ENCODE data around the gene PEX10.
A peak's percentile ranks its signal among the peaks of the same experiment; 100 is the strongest.

Gene PEX10

GRCh38 chr1:2407991-2408275, 4.4 kb downstream of the PEX10 start:
- H3K9me3 Mint-ChIP-seq (ENCODE audit: low read depth), result no peaks in the 10 kb centered on the region
- H3K27ac Mint-ChIP-seq, result no peak overlapping the region
- H3K27me3 Mint-ChIP-seq, result no peaks in the 10 kb centered on the region
- peaks cover 4% of the 10 kb centered on the region for H3K4me1 Mint-ChIP-seq (ENCODE audit: low read depth)
- no peak overlapping the region for H3K4me3 Mint-ChIP-seq
- no peaks in the 10 kb centered on the region for H3K36me3 Mint-ChIP-seq

GRCh38 chr1:2407166-2407990, 5.0 kb downstream of the PEX10 start:
- Mint-ChIP-seq H3K27ac (no peak overlapping the region), H3K9me3 (ENCODE audit: low read depth) (no peaks in the 10 kb centered on the region), H3K4me3 (no peak overlapping the region), H3K4me1 (ENCODE audit: low read depth) (peaks cover 4% of the 10 kb centered on the region), H3K27me3 (no peaks in the 10 kb centered on the region), H3K36me3 (no peaks in the 10 kb centered on the region)

DNA sequence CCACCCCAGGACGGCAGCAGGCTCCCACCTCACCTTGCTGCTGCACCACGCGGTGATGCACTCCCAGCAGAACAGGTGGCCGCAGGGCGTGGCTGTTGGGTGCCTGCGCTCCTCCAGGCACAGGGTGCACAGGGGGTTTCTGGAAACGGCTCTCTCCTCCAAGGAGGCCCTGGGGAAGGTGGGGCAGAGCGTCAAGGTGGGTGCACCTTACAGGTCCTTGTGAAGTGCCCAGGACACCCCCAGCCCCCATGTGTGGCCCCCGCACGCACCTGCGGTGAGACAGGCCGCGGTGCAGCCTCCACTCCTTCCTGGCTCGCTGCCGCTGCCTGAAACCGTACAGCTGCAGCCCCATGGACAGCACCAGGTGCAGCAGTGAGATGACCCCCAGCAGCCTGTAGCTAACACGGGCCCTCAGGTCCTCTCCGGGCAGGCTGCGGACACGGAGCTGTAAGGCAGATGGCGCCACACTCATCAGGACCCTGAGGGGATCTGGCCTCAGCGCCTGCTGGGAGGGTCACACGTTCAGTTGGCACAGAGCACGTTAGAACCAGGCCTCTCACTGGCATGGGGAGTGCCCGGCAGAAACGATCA, 5.8 kb downstream of the PEX10 start:
- no peak overlapping the region for H3K4me3 Mint-ChIP-seq

GRCh38 chr1:2405588-2406295, 6.6 kb downstream of the PEX10 start:
- Mint-ChIP-seq H3K36me3 (no peaks in the 10 kb centered on the region), H3K27ac (no peak overlapping the region)

More for the DNA sequence above, 5.8 kb downstream of the PEX10 start:
- Mint-ChIP-seq H3K4me1 (ENCODE audit: low read depth) (peaks cover 6% of the 10 kb centered on the region), H3K36me3 (no peaks in the 10 kb centered on the region), H3K9me3 (ENCODE audit: low read depth) (no peaks in the 10 kb centered on the region), H3K27me3 (no peaks in the 10 kb centered on the region), H3K27ac (no peak overlapping the region)

DNA sequence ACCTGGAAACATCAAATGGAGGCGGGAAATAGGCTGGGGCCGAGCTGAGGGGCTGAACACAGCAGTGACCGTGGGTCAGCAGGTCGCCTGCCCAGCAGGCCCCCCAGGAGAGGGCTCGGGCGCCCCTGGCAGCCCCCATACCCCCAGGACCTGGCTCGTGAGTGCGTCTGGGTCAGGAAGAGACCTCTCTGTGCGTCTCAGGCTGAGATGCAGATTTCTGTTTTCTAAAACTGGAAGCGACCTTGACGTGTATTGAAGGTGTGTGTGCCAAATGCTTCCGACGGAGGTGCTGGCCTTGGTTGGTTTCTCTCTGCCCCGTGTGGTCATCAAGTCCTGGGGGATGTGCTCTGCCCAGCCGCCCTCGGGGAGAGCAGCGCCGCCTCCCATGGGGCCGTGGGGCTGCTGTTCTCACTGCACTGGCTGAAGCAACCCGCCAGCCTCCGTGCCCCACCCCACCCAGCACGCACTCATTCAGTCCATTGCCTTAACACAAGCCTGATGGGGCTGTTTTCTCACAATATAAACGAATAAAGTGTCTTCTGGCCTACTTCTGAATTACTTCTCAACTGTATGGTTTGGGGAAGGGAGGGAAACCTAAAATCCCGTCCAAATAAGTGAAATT, 7.4 kb downstream of the PEX10 start:
- H3K27ac Mint-ChIP-seq, result no peak overlapping the region
- no peaks in the 10 kb centered on the region for H3K36me3 Mint-ChIP-seq
- peaks cover 5% of the 10 kb centered on the region for H3K4me1 Mint-ChIP-seq (ENCODE audit: low read depth)
- no peaks in the 10 kb centered on the region for H3K27me3 Mint-ChIP-seq
- H3K4me3 Mint-ChIP-seq, result no peak overlapping the region
- H3K9me3 Mint-ChIP-seq (ENCODE audit: low read depth), result no peaks in the 10 kb centered on the region

More at GRCh38 chr1:2405588-2406295, 6.6 kb downstream of the PEX10 start:
- no peak overlapping the region for H3K4me3 Mint-ChIP-seq
- no peaks in the 10 kb centered on the region for H3K9me3 Mint-ChIP-seq (ENCODE audit: low read depth)
- no peaks in the 10 kb centered on the region for H3K27me3 Mint-ChIP-seq
- peaks cover 6% of the 10 kb centered on the region for H3K4me1 Mint-ChIP-seq (ENCODE audit: low read depth)

GRCh38 chr1:2404142-2404889, 8.0 kb downstream of the PEX10 start:
- Mint-ChIP-seq H3K9me3 (ENCODE audit: low read depth) (no peaks in the 10 kb centered on the region), H3K27ac (no peak overlapping the region)

DNA sequence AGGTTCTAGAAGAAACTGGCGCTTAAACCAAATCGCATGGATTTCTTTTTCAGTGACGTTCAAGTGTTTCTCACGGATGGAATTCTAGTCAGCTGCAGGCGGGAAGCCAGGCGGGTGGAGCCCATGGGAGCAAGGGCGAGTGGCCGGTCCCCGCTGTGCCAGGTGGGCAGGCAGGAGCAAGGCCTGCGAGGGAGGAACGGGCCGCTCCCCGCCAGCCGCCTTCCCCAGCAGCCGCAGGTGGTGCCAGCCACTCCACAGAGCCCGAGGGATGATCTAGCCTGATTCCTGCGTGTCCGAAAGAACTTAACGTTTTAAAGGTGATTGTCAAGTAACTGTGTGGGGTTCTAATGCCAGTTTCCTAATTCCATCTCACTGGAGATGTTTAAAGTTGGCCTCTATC, 9.1 kb downstream of the PEX10 start:
- Mint-ChIP-seq H3K4me3 (no peak overlapping the region), H3K27ac (no peak overlapping the region), H3K27me3 (no peaks in the 10 kb centered on the region), H3K36me3 (peaks cover 3% of the 10 kb centered on the region), H3K9me3 (ENCODE audit: low read depth) (no peaks in the 10 kb centered on the region), H3K4me1 (ENCODE audit: low read depth) (peaks cover 10% of the 10 kb centered on the region)

More at GRCh38 chr1:2404142-2404889, 8.0 kb downstream of the PEX10 start:
- Mint-ChIP-seq H3K4me1 (ENCODE audit: low read depth) (peaks cover 7% of the 10 kb centered on the region), H3K4me3 (no peak overlapping the region), H3K36me3 (no peaks in the 10 kb centered on the region), H3K27me3 (no peaks in the 10 kb centered on the region)

- H3K36me3 Mint-ChIP-seq, result peaks cover 3% of the 10 kb centered on the region
- H3K27ac Mint-ChIP-seq, result no peak overlapping the region
- H3K27me3 Mint-ChIP-seq, result no peaks in the 10 kb centered on the region
- H3K4me1 Mint-ChIP-seq (ENCODE audit: low read depth), result peaks cover 10% of the 10 kb centered on the region
- H3K9me3 Mint-ChIP-seq (ENCODE audit: low read depth), result no peaks in the 10 kb centered on the region
- no peak overlapping the region for H3K4me3 Mint-ChIP-seq
Observed at GRCh38 chr1:2402420-2402819, 9.9 kb downstream of the PEX10 start.

DNA sequence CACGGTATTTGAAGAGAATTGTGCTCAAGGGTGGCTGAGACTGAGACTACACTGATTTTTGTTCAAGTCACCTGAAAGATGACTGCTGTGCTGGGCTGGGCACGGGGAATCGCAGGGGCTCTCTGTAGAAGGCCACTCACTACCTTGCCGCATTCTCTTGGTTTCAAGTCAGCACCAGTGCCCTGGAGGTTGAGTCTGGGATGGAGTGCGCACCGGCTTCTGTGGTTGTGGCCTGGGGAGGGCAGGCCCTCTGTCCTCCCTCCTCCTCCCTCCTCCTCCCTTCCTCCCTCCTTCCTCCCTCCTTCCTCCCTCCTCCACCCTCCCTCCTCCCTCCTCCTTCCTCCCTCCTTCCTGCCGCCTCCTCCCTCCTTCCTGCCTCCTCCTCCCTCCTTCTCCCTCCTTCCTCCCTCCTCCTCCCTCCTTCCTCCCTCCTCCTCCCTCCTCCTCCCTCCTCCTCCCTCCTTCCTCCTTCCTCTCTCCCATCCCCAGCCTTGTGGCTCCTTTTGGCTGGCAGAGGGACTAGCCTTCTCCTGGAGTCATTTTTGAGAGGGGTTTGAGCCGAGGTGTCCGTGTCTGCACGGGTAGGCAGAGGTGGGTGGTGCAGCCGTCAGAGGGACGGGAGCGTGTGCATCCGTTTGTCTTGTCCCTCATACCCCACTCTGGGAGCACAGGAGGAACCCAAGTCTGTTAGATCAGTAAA, 11.3 kb downstream of the PEX10 start:
- Mint-ChIP-seq H3K4me1 (ENCODE audit: low read depth) (peaks cover 10% of the 10 kb centered on the region), H3K9me3 (ENCODE audit: low read depth) (no peaks in the 10 kb centered on the region), H3K36me3 (peaks cover 3% of the 10 kb centered on the region), H3K27me3 (no peaks in the 10 kb centered on the region), H3K27ac (no peak overlapping the region), H3K4me3 (no peak overlapping the region)

GRCh38 chr1:2400576-2400909, 11.8 kb downstream of the PEX10 start:
- peak overlapping the region; percentile 11 for H3K27ac Mint-ChIP-seq
- no peak overlapping the region for H3K4me3 Mint-ChIP-seq
- H3K9me3 Mint-ChIP-seq (ENCODE audit: low read depth), result no peaks in the 10 kb centered on the region
- no peaks in the 10 kb centered on the region for H3K27me3 Mint-ChIP-seq
- H3K36me3 Mint-ChIP-seq, result peaks cover 3% of the 10 kb centered on the region
- H3K4me1 Mint-ChIP-seq (ENCODE audit: low read depth), result peaks cover 10% of the 10 kb centered on the region

- Mint-ChIP-seq H3K27me3 (no peaks in the 10 kb centered on the region), H3K9me3 (ENCODE audit: low read depth) (no peaks in the 10 kb centered on the region), H3K36me3 (peaks cover 3% of the 10 kb centered on the region), H3K4me1 (ENCODE audit: low read depth) (peaks cover 11% of the 10 kb centered on the region), H3K27ac (peak overlapping the region; percentile 11), H3K4me3 (no peak overlapping the region)
Observed at GRCh38 chr1:2399890-2400575, 12.3 kb downstream of the PEX10 start.

- H3K27ac Mint-ChIP-seq, result peak overlapping the region; percentile 61
- no peak overlapping the region for H3K4me3 Mint-ChIP-seq
- no peaks in the 10 kb centered on the region for H3K9me3 Mint-ChIP-seq (ENCODE audit: low read depth)
- H3K36me3 Mint-ChIP-seq, result peaks cover 3% of the 10 kb centered on the region
- H3K27me3 Mint-ChIP-seq, result no peaks in the 10 kb centered on the region
- H3K4me1 Mint-ChIP-seq (ENCODE audit: low read depth), result peaks cover 20% of the 10 kb centered on the region
Observed at GRCh38 chr1:2398871-2399270, 13.5 kb downstream of the PEX10 start.

DNA sequence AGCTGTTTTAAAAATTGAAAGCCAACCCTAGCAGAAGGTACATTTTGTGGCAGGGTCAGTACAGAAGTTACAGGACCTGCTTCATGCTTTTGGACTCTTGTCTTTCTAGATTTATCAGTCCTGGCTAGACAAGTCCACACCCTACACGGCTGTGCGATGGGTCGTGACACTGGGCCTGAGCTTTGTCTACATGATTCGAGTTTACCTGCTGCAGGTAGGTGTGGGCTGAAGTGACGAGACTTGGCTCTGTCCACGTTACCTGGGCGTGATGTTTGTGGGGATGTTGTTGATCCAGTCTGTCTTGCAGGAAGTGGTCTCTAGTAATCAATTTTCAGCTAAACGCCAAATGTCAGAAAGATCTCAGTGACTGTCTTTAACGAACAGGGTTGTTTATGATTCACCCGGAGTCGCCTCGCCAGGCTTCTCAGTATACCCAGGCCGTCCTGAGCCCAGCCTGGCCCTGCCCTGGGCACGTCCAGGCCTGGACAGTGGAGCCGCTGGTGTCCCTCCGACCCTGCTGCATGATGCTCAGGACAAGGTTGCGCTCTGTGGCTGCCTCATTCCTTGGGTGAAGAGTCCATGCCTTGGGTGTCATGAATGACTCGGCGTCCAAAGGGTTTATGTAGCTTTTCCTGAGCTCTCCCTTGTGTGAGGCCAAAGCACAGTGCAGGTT, 15.2 kb downstream of the PEX10 start:
- no peak overlapping the region for H3K27ac Mint-ChIP-seq
- peaks cover 3% of the 10 kb centered on the region for H3K36me3 Mint-ChIP-seq

More for the DNA sequence above, 15.2 kb downstream of the PEX10 start:
- Mint-ChIP-seq H3K4me3 (no peak overlapping the region), H3K4me1 (ENCODE audit: low read depth) (peaks cover 36% of the 10 kb centered on the region), H3K27me3 (no peaks in the 10 kb centered on the region), H3K9me3 (ENCODE audit: low read depth) (no peaks in the 10 kb centered on the region)
